Anterior cingulate cortex (tissue), 58 donors: ENCODE measurements around the gene RGSL1.

Experiments used
- DNase-seq, 58 donors: peaks; one replicate each; lab custom pipeline; 2025; lab: John Stamatoyannopoulos, UW

Gene RGSL1

GRCh38 chr1:182450087-182450486, at the start of gene RGSL1:
Gene RGSL1 (plus strand): TSS chr1:182450146. CDS start chr1:182450166, 20 bp downstream.
- DNase-seq, result no peak

GRCh38 chr1:182400567-182400966, 49.4 kb upstream of the RGSL1 start, which contains the start of gene TEDDM1:
Gene TEDDM1 (minus strand): TSS chr1:182400667. CDS start chr1:182400485, 182 bp downstream.
- no peak for DNase-seq

- DNase-seq, result no peak
Measured at GRCh38 chr1:182404781-182405180, 45.2 kb upstream of the RGSL1 start.

- DNase-seq, result no peak
Measured at GRCh38 chr1:182405578-182405977, 44.4 kb upstream of the RGSL1 start.

- DNase-seq, result no peak
Measured at GRCh38 chr1:182406012-182406411, 43.9 kb upstream of the RGSL1 start.

- DNase-seq, result no peak
Measured at GRCh38 chr1:182407724-182408123, 42.2 kb upstream of the RGSL1 start.

GRCh38 chr1:182408435-182409075, 41.4 kb upstream of the RGSL1 start:
- DNase-seq, result no peak

GRCh38 chr1:182410138-182410537, 39.8 kb upstream of the RGSL1 start:
- no peak for DNase-seq

GRCh38 chr1:182410620-182411273, 39.2 kb upstream of the RGSL1 start:
- DNase-seq, result no peak

- no peak for DNase-seq
Measured at GRCh38 chr1:182413486-182413885, 36.5 kb upstream of the RGSL1 start.

GRCh38 chr1:182413969-182414368, 36.0 kb upstream of the RGSL1 start:
- DNase-seq, result no peak

GRCh38 chr1:182415789-182416188, 34.2 kb upstream of the RGSL1 start:
- DNase-seq, result no peak

- DNase-seq, result no peak
Measured at GRCh38 chr1:182426442-182427430, 23.2 kb upstream of the RGSL1 start.

- DNase-seq, result no peak
Measured at GRCh38 chr1:182428043-182428442, 21.9 kb upstream of the RGSL1 start.

GRCh38 chr1:182430263-182431068, 19.5 kb upstream of the RGSL1 start:
- DNase-seq, result no peak

- no peak for DNase-seq
Measured at GRCh38 chr1:182431278-182431677, 18.7 kb upstream of the RGSL1 start.

- no peak for DNase-seq
Measured at GRCh38 chr1:182433580-182433979, 16.4 kb upstream of the RGSL1 start.

GRCh38 chr1:182438326-182438725, 11.6 kb upstream of the RGSL1 start:
- no peak for DNase-seq

- no peak for DNase-seq
Measured at GRCh38 chr1:182441719-182442118, 8.2 kb upstream of the RGSL1 start.

GRCh38 chr1:182442333-182442732, 7.6 kb upstream of the RGSL1 start:
- no peak for DNase-seq
